Measurements from ENCODE around the gene CBLN3.
A peak's percentile ranks its signal among the peaks of the same experiment; 100 is the strongest.

The CBLN3 gene

DNA sequence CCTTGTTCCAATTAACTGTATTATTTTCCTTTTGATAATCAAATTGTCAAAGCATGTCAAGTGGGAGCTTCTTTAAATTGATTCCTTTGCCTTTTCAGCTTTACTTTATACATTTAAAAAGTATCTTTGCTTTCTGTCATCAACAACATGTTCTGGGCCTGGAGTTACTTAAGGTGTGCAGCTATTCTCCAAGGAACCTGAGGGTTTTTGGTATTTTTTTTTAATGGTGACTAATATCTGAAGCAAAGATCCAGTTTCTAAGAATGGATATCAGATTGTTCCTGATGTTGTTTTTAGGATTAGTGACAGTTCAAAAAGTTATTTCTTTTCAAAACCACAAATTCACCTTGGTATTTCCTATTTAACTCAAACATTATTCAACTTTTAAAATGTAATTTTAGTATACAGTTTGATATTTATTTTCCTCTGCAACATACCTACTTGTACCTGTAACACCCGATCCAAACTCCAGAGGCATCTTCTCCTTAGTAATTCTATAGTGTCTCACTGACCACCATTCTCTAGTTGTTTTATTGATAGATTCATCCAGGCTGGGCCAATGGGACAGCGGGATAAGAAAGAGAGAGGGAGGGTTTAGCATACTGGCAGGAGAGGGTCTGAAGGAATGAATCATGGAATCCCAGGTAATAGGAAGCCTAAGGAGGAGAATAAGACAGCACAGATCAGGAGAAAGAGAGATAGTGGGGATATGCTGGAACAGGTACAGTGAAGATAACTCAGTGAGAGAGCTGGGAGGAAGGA lies 3.1 kb downstream of the CBLN3 start:
- no peak for TF ChIP-seq CTCF (IDR thresholded peaks at IDR 0.05; ENCODE audit: low read depth, low read length)
- in situ Hi-C loops (cut with HindIII; ENCODE audit: low sequenced_read_pairs): no loop called here

GRCh38 chr14:24425704-24426103 lies 3.8 kb downstream of the CBLN3 start:
- in situ Hi-C loops (cut with HindIII; ENCODE audit: low sequenced_read_pairs): no loop called here
- no peak overlapping the region for H3K4me3 ChIP-seq (ENCODE audit: low read depth, low read length)
- no peak for TF ChIP-seq CTCF (IDR thresholded peaks at IDR 0.05; ENCODE audit: low read depth, low read length)
- peak; percentile 74 for DNase-seq (ENCODE audit: low read depth, low spot score)

More for the DNA sequence above, 3.1 kb downstream of the CBLN3 start:
- no peak overlapping the region for H3K4me3 ChIP-seq (ENCODE audit: low read depth, low read length)
- DNase-seq (ENCODE audit: low read depth, low spot score): no peak

DNA sequence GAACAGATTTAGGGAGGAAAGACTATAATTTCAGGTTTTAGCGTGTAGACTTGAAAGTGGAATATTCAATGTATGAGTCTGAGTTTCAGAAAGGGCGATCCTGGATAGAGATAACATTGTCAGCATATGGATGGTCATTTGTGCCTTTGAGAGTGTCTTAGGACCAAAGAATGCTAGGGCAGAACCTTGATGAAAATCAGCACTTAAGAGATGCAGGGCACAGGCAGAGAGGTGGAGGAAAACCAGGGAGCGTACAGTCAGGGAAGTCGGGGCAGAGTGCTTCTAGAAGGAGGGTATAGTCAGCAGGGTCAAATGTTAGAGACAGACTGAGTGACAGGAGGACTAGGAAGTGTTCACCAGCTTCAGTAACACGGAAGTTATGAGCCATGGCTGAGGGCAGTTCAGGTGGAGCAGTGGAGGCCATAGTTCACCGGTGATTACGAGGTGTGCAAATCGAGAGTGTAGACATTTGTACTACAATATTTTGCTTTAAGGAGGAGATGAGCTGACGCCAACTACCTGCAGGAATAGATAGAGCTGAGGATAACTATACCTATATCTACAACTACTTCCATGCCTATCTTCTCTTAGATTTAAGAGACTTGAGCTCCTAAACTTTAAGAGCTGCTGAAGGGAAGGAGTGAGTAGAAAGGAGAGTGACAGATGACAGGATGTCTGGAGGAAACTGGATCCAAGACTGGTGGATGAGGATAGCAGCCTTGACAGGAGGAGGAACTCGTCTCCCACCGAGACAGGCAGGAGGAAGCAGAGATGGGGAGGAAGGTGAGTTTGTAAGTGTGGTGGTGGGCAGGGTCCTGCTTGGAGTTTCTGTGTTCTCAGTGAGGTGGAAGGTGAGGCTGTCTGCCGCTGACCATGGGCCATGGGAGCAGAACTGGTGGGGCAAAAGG lies 6.5 kb downstream of the CBLN3 start:
- no peak for DNase-seq (ENCODE audit: low read depth, low spot score)
- TF ChIP-seq CTCF (IDR thresholded peaks at IDR 0.05; ENCODE audit: low read depth, low read length): no peak
- in situ Hi-C loops (cut with HindIII; ENCODE audit: low sequenced_read_pairs): no loop called here
- no peak overlapping the region for H3K4me3 ChIP-seq (ENCODE audit: low read depth, low read length)

- DNase-seq (ENCODE audit: low read depth, low spot score): no peak
- TF ChIP-seq CTCF (IDR thresholded peaks at IDR 0.05; ENCODE audit: low read depth, low read length): no peak
- no peak overlapping the region for H3K4me3 ChIP-seq (ENCODE audit: low read depth, low read length)
- in situ Hi-C loops (cut with HindIII; ENCODE audit: low sequenced_read_pairs): no loop called here
Observed at GRCh38 chr14:24422261-24422660, 7.2 kb downstream of the CBLN3 start.

DNA sequence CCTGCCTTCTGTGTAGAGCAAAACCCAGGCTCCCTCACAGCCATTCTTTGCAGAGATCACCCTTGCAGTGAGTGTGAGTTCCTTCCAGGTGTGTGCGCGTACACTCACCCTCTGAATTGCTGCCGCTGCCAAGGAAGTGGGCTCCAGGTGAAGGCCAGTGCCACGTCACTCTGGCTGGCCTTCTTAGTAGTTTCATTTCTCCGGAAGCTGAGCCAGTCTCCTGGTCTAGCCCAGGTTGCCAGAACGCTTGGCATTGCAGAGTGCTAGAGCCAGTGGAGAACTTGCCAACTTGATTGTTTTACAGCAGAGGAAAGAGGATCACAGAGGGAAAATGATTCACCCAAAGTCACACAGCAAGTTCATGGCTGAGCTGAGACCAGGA lies 11.0 kb downstream of the CBLN3 start:
- no peak for TF ChIP-seq CTCF (IDR thresholded peaks at IDR 0.05; ENCODE audit: low read depth, low read length)
- DNase-seq (ENCODE audit: low read depth, low spot score): no peak
- in situ Hi-C loops (cut with HindIII; ENCODE audit: low sequenced_read_pairs): no loop called here
- no peak overlapping the region for H3K4me3 ChIP-seq (ENCODE audit: low read depth, low read length)

DNA sequence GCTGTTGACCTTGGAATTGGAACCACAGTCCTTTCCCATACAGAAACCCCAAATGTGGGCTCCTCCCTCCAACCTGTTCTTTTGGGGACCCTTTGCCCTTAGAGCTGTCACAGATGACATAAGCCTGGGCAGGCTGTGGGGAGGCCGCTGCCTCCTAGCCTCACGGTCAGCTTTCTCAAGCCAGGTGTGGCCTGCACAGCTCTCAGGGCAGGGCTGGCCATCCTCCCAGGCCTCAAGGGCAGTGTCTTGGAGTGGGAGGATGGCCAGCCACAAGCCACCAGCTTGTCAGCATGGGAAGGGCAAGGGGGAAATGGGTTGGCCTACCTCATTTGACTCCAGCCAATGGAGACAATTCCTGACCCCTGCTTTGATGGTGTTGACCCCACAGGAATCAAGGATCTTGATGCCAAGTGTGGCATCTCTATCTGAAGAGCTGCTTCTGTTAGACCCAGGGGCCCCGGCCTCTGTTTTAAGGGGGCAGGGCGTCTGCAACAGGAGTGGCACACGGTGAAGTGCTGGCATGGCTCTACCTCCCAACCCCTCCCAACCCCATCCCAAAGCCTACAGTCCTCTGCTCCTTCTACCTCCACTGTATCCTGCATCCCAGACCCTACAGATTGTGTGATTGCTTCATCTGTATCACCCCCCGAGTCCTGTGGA lies 11.5 kb downstream of the CBLN3 start:
- in situ Hi-C loops (cut with HindIII; ENCODE audit: low sequenced_read_pairs): no loop called here
- no peak for DNase-seq (ENCODE audit: low read depth, low spot score)
- H3K4me3 ChIP-seq (ENCODE audit: low read depth, low read length): no peak overlapping the region
- no peak for TF ChIP-seq CTCF (IDR thresholded peaks at IDR 0.05; ENCODE audit: low read depth, low read length)

All from astrocyte of the spinal cord (primary cell).